NCI-H1105 treated with DMSO at 0.1 percent for 48 hours (cell line): Measurements from ENCODE around the gene LHX3.

Experiments
- DNase-seq: peaks from one replicate; lab custom pipeline; 2025; lab: John Stamatoyannopoulos, UW

The LHX3 gene

GRCh38 chr9:136207616-136208015 is 2.7 kb upstream of the LHX3 start:
- no peak for DNase-seq

- DNase-seq, result no peak
Observed at GRCh38 chr9:136206602-136207275, 1.8 kb upstream of the LHX3 start.

GRCh38 chr9:136205707-136205992 is 722 bp upstream of the LHX3 start:
- DNase-seq, result no peak

- no peak for DNase-seq
Observed at GRCh38 chr9:136204145-136204805, 653 bp downstream of the LHX3 start.

- no peak for DNase-seq
Observed at GRCh38 chr9:136203408-136204144, 1.4 kb downstream of the LHX3 start.

GRCh38 chr9:136202454-136203407 is 2.2 kb downstream of the LHX3 start:
- DNase-seq, result no peak

GRCh38 chr9:136201609-136202453 is 3.1 kb downstream of the LHX3 start:
- DNase-seq, result no peak

- no peak for DNase-seq
Observed at GRCh38 chr9:136201174-136201573, 3.8 kb downstream of the LHX3 start.

GRCh38 chr9:136200424-136200823 is 4.5 kb downstream of the LHX3 start:
- no peak for DNase-seq

GRCh38 chr9:136199391-136200288 is 5.3 kb downstream of the LHX3 start:
- DNase-seq, result no peak

- no peak for DNase-seq
Observed at GRCh38 chr9:136198605-136199083, 6.3 kb downstream of the LHX3 start.

GRCh38 chr9:136197930-136198604 is 6.9 kb downstream of the LHX3 start:
- no peak for DNase-seq

GRCh38 chr9:136197084-136197875 is 7.6 kb downstream of the LHX3 start:
- no peak for DNase-seq

- DNase-seq, result no peak
Observed at GRCh38 chr9:136196404-136197083, 8.4 kb downstream of the LHX3 start.

- DNase-seq, result no peak
Observed at GRCh38 chr9:136194540-136194939, 10.4 kb downstream of the LHX3 start.

GRCh38 chr9:136193891-136194279 is 11.0 kb downstream of the LHX3 start:
- DNase-seq, result no peak

- DNase-seq, result no peak
Observed at GRCh38 chr9:136193127-136193890, 11.6 kb downstream of the LHX3 start.
